Endodermal cell (in vitro differentiated cells): ENCODE measurements around the gene ZFR2. TPM values are rescaled to one million over a fixed set of nuclear protein-coding genes. Genes with fewer than 3 reads are reported as not detected.
A peak's percentile ranks its signal among the peaks of the same experiment; 100 is the strongest.

ENCODE experiments used
- DNase-seq: peaks from one replicate; pipeline ENCODE4 v3.0.0-alpha.2; 2017
- H3K27ac ChIP-seq: 2 replicates; pipeline ENCODE4 v1.5.1; 2013; ENCODE audit warnings: mild to moderate bottlenecking, low read depth, low read length, moderate library complexity
- H3K27me3 ChIP-seq: 2 replicates; pipeline ENCODE4 v1.6.1; 2013; ENCODE audit warnings: mild to moderate bottlenecking, low read length, moderate library complexity; ENCODE audit not compliant: insufficient read depth, control insufficient read depth, poor library complexity, severe bottlenecking
- H3K36me3 ChIP-seq: 2 replicates; pipeline ENCODE4 v1.7.0; 2013; ENCODE audit warnings: mild to moderate bottlenecking, low read length, moderate library complexity; ENCODE audit not compliant: control insufficient read depth, insufficient read depth
- H3K4me1 ChIP-seq: one replicate; pipeline ENCODE4 v1.7.0; 2013; ENCODE audit warnings: low read length; ENCODE audit not compliant: control insufficient read depth, insufficient read depth
- H3K4me3 ChIP-seq: 2 replicates; pipeline ENCODE4 v1.5.1; 2013; ENCODE audit warnings: mild to moderate bottlenecking, low read length, moderate library complexity
- H3K9ac ChIP-seq: 2 replicates; pipeline ENCODE4 v1.6.1; 2013; ENCODE audit warnings: mild to moderate bottlenecking, low read length, moderate library complexity; ENCODE audit not compliant: poor library complexity, severe bottlenecking; ENCODE audit errors: extremely low read depth
- H3K9me3 ChIP-seq: 2 replicates; pipeline ENCODE4 v1.6.1; 2013; ENCODE audit warnings: mild to moderate bottlenecking, low read length, moderate library complexity; ENCODE audit not compliant: control insufficient read depth
- H3K27ac Mint-ChIP-seq: 2 replicates; pipeline ENCODE4 v1.8.0; 2020; ENCODE audit warnings: mixed read lengths
- H3K27me3 Mint-ChIP-seq: 2 replicates; pipeline ENCODE4 v1.8.0; 2021; ENCODE audit warnings: mild to moderate bottlenecking, mixed read lengths; ENCODE audit not compliant: insufficient read depth
- H3K36me3 Mint-ChIP-seq: 2 replicates; pipeline ENCODE4 v1.8.0; 2020; ENCODE audit warnings: low read depth, mixed read lengths
- H3K4me1 Mint-ChIP-seq: 2 replicates; pipeline ENCODE4 v1.8.0; 2020; ENCODE audit warnings: mixed read lengths
- H3K4me3 Mint-ChIP-seq: 2 replicates; pipeline ENCODE4 v1.8.0; 2020; ENCODE audit warnings: mild to moderate bottlenecking, moderate library complexity, mixed read lengths
- H3K9me3 Mint-ChIP-seq: 2 replicates; pipeline ENCODE4 v1.8.0; 2020; ENCODE audit warnings: mild to moderate bottlenecking, mixed read lengths
- WGBS, 2 experiments: methylation state at CpG; one replicate each; pipeline versions ENCODE4 v1.1.5 to v1.1.7; 2013; ENCODE audit warnings: missing lambda C conversion rate in 2 of 2, mixed read lengths in 1 of 2; ENCODE audit not compliant: insufficient coverage in 1 of 2, insufficient read length in 1 of 2; 5-methylcytosine and 5-hydroxymethylcytosine counted together
- total RNA-seq, 2 donors: library from RNA; stranded (reverse); fragmentation: NEBNext Ultra II Directional in 1 of 2; extraction: Animal tissue kit (Norgen Biotek cat#: 25700) in 1 of 2; gene quantifications; 2 replicates in 1 of 2; 3 replicates in 1 of 2; pipeline ENCODE4 v1.2.1, GENCODE V29; 2021
- TF ChIP-seq, protein P1 (sequence below): fragments of 200-600 bp; sonication (generic); conservative IDR thresholded peaks from 2 replicates; pipeline ENCODE4 v1.5.0; 2021; ENCODE audit warnings: antibody characterized with exemption, mild to moderate bottlenecking

ZFR2 gene
- total RNA-seq, 2 donors from 2014 or later, result 16.4 to 24.6 TPM

DNA sequence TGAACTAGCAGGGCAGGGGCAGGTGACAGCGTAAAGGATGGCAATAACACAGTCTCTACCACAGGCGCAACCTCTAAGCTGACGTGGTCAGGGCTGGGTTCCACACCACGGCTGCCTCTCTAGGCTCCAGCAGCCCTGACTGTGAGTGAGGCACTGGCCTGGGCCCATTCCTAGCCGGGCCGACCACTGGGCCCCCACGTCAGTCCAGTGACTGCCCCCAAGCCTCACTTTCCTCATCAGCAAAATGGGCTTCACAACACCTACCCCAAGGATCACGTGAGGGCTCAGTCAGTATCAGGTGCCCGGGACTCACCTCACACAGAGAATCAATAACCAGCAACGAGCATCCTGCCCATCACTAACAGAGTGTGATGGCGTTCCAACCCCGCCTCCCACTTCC lies 5.2 kb downstream of the ZFR2 start:
- DNase-seq, result no peak
- no peak overlapping the region for H3K4me3 ChIP-seq
- Mint-ChIP-seq H3K4me3 (no peak overlapping the region), H3K9me3 (no peaks in the 10 kb centered on the region), H3K27ac (no peak overlapping the region), H3K36me3 (peaks cover 13% of the 10 kb centered on the region), H3K4me1 (peaks cover 12% of the 10 kb centered on the region), H3K27me3 (no peaks in the 10 kb centered on the region)
- no peaks in the 10 kb centered on the region for H3K4me1 ChIP-seq
- WGBS, 2 experiments, result 94 to 95% methylated on average over 8 to 12 of the region's 12 CpGs
- TF ChIP-seq, protein P1, sequence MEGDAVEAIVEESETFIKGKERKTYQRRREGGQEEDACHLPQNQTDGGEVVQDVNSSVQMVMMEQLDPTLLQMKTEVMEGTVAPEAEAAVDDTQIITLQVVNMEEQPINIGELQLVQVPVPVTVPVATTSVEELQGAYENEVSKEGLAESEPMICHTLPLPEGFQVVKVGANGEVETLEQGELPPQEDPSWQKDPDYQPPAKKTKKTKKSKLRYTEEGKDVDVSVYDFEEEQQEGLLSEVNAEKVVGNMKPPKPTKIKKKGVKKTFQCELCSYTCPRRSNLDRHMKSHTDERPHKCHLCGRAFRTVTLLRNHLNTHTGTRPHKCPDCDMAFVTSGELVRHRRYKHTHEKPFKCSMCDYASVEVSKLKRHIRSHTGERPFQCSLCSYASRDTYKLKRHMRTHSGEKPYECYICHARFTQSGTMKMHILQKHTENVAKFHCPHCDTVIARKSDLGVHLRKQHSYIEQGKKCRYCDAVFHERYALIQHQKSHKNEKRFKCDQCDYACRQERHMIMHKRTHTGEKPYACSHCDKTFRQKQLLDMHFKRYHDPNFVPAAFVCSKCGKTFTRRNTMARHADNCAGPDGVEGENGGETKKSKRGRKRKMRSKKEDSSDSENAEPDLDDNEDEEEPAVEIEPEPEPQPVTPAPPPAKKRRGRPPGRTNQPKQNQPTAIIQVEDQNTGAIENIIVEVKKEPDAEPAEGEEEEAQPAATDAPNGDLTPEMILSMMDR, result no peak
- no peak overlapping the region for H3K9ac ChIP-seq
- no peaks in the 10 kb centered on the region for H3K27me3 ChIP-seq
- H3K9me3 ChIP-seq, result no peaks in the 10 kb centered on the region
- H3K36me3 ChIP-seq, result no peaks in the 10 kb centered on the region
- no peak overlapping the region for H3K27ac ChIP-seq

DNA sequence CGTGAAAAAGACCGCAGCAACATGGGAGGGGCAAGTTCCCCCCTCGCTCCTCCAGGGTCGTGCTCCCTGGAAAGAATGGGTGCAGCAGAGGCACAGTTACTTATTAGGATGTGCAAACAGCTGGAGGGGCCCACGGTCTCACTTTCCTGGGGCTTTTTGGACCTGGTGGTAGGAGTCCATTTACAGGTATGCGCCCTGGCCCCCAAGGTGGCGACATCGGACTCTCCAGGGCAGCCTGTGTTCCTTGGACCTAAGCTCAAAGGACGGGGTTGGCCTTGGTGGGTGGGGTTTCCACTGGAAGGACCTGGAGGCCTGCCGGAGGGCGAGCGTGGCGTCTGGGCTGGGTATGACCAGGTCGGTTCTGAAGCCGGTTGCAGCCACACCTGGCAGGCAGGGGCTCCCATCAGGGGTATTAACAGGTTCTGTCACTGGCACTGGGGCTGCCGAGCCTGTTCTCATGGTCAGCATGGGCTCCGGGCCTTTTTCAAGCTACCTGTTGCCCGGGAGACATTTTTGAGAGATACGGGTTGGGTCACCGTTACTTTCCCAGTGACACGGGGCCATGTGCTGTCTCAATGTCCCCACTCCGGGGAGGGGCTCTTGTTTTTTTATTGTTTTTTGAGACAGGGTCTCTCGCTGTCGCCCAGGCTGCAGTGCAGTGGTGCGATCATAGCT lies 5.9 kb downstream of the ZFR2 start:
- H3K4me3 ChIP-seq, result no peak overlapping the region
- H3K27ac ChIP-seq, result no peak overlapping the region
- no peak overlapping the region for H3K4me3 Mint-ChIP-seq
- no peak overlapping the region for H3K9ac ChIP-seq
- 93 to 94% methylated on average over 17 to 25 of the region's 25 CpGs for WGBS, 2 experiments
- H3K36me3 Mint-ChIP-seq, result peaks cover 13% of the 10 kb centered on the region
- DNase-seq, result peak; percentile 52
- no peaks in the 10 kb centered on the region for H3K27me3 ChIP-seq
- no peaks in the 10 kb centered on the region for H3K9me3 Mint-ChIP-seq
- H3K27ac Mint-ChIP-seq, result no peak overlapping the region
- H3K27me3 Mint-ChIP-seq, result no peaks in the 10 kb centered on the region
- H3K4me1 Mint-ChIP-seq, result peaks cover 8% of the 10 kb centered on the region
- H3K4me1 ChIP-seq, result no peaks in the 10 kb centered on the region
- H3K9me3 ChIP-seq, result no peaks in the 10 kb centered on the region
- no peaks in the 10 kb centered on the region for H3K36me3 ChIP-seq
- TF ChIP-seq, protein P1, result no peak

DNA sequence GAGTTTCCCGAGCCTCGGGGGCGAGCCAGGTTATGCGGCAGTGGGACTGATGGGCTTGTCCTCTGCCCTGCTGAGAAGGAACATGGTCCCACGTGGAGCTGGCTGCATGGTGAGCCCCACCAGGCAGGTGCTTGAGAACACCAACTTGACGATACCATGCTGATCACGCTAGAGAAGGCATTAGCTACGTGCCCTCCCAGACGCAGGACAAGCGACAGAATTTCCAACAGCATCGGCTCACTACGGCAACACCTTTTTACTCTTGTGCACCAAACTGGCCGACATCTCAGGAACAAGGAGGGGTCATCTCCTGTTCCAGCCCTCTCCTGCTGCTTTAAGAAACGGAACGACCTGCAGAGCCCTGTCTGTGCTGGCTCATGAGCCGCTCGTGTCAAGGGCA lies 8.3 kb downstream of the ZFR2 start:
- TF ChIP-seq, protein P1, result no peak
- DNase-seq, result no peak
- H3K4me3 Mint-ChIP-seq, result no peak overlapping the region
- H3K27me3 Mint-ChIP-seq, result no peaks in the 10 kb centered on the region
- Histone ChIP-seq H3K36me3 (no peaks in the 10 kb centered on the region), H3K27ac (no peak overlapping the region), H3K9ac (no peak overlapping the region), H3K4me3 (no peak overlapping the region), H3K27me3 (no peaks in the 10 kb centered on the region), H3K9me3 (no peaks in the 10 kb centered on the region), H3K4me1 (no peaks in the 10 kb centered on the region)
- peaks cover 24% of the 10 kb centered on the region for H3K36me3 Mint-ChIP-seq
- no peak overlapping the region for H3K27ac Mint-ChIP-seq
- no peaks in the 10 kb centered on the region for H3K4me1 Mint-ChIP-seq
- no peaks in the 10 kb centered on the region for H3K9me3 Mint-ChIP-seq
- 92 to 97% methylated on average over 17 of the region's 17 CpGs for WGBS, 2 experiments
